DOHH2 (cell line): ENCODE data around the gene BEST2.

Source experiments
- CTCF ChIP-seq: fragments of 200-600 bp; sonication (generic); IDR thresholded peaks from one replicate; pipeline ENCODE4 v1.5.1; 2014; ENCODE audit warnings: antibody characterized with exemption, mild to moderate bottlenecking, low read depth, low read length; ENCODE audit not compliant: poor library complexity, severe bottlenecking
- EZH2phosphoT487 ChIP-seq: fragments of 200-600 bp; sonication (generic); IDR thresholded peaks from 2 replicates; pipeline ENCODE4 v1.6.1; 2017; ENCODE audit warnings: borderline replicate concordance, mild to moderate bottlenecking, antibody characterized with exemption, low read length, moderate library complexity, mixed read lengths

GRCh38 chr19:12800923-12801465 is 49.4 kb downstream of the BEST2 start:
- TF ChIP-seq CTCF (peak; percentile 9), EZH2phosphoT487 (no peak)
